Left ventricle myocardium inferior (tissue), 1 donor: ENCODE data around the gene CWC27. TPM values are rescaled to one million over a fixed set of nuclear protein-coding genes. Genes with fewer than 3 reads are reported as not detected.
A peak's percentile ranks its signal among the peaks of the same experiment; 100 is the strongest.

Experiments used
- DNase-seq: peaks from one replicate; pipeline ENCODE4 v3.0.0-alpha.2; 2020
- H3K27ac ChIP-seq: fragments of 200-600 bp; replicated peaks from 2 replicates; pipeline ENCODE4 v1.8.0; 2021
- H3K27me3 ChIP-seq: fragments of 200-600 bp; 2 replicates; pipeline ENCODE4 v1.8.0; 2021; ENCODE audit warnings: low read depth
- H3K36me3 ChIP-seq: fragments of 200-600 bp; 2 replicates; pipeline ENCODE4 v1.8.0; 2021
- H3K4me1 ChIP-seq: fragments of 200-600 bp; 2 replicates; pipeline ENCODE4 v1.8.0; 2021
- H3K4me3 ChIP-seq: fragments of 200-600 bp; 2 replicates; pipeline ENCODE4 v1.8.0; 2021; ENCODE audit warnings: mild to moderate bottlenecking, moderate library complexity
- H3K9me3 ChIP-seq: fragments of 200-600 bp; replicated peaks from 2 replicates; pipeline ENCODE4 v1.8.0; 2021
- intact Hi-C: fragments of 100-400 bp; cut with micrococcal nuclease; formaldehyde crosslinking; loops from one replicate; pipeline ENCODE4 v1.11.0; 2022
- total RNA-seq: library from RNA; stranded (reverse); fragmentation: NEBNext Ultra II Directional; extraction: Animal tissue kit (Norgen Biotek cat#: 25700); gene quantifications from one replicate; pipeline ENCODE4 v1.2.1, GENCODE V29; 2021
- TF ChIP-seq, protein P1 (sequence below): fragments of 200-600 bp; IDR thresholded peaks from 2 replicates; pipeline ENCODE4 v1.8.0; 2021; ENCODE audit warnings: antibody characterized with exemption, mild to moderate bottlenecking, borderline replicate concordance
- donor health status: DM: no; HTN: yes; CAD: no; lungs with severe emphysema.

CWC27 gene
- total RNA-seq, 1 donor from 2014 or later: 26.7 TPM

DNA sequence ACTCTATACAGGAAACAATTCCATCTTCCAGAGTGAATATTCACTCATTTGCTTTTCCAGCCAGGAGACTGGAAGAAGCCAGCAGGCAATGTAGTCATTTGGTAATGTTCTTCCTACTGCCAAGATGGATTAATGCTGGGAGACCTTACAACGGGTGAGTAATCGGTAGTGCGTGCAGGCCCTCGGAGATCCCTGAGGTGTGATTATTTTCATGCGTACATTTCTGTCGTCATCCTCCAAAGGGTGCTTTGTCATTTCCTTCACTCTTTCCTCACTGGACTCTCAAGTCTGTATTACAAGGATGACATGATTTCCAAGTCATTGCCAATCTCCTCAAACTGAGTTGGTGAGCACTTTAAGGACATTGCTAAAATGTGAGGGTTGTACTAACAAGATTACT, 263.5 kb downstream of the CWC27 start:
- no peak for DNase-seq
- TF ChIP-seq, protein P1, sequence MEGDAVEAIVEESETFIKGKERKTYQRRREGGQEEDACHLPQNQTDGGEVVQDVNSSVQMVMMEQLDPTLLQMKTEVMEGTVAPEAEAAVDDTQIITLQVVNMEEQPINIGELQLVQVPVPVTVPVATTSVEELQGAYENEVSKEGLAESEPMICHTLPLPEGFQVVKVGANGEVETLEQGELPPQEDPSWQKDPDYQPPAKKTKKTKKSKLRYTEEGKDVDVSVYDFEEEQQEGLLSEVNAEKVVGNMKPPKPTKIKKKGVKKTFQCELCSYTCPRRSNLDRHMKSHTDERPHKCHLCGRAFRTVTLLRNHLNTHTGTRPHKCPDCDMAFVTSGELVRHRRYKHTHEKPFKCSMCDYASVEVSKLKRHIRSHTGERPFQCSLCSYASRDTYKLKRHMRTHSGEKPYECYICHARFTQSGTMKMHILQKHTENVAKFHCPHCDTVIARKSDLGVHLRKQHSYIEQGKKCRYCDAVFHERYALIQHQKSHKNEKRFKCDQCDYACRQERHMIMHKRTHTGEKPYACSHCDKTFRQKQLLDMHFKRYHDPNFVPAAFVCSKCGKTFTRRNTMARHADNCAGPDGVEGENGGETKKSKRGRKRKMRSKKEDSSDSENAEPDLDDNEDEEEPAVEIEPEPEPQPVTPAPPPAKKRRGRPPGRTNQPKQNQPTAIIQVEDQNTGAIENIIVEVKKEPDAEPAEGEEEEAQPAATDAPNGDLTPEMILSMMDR: no peak
- no peak overlapping the region for H3K27ac ChIP-seq
- no peaks in the 10 kb centered on the region for H3K36me3 ChIP-seq
- H3K4me3 ChIP-seq: no peak overlapping the region
- no peaks in the 10 kb centered on the region for H3K27me3 ChIP-seq
- intact Hi-C loops: loop anchor here (10.0 kb wide), 1 partner anchor 217 kb away; no protein-coding TSS in a partner anchor
- no peaks in the 10 kb centered on the region for H3K9me3 ChIP-seq
- peaks cover 30% of the 10 kb centered on the region for H3K4me1 ChIP-seq

DNA sequence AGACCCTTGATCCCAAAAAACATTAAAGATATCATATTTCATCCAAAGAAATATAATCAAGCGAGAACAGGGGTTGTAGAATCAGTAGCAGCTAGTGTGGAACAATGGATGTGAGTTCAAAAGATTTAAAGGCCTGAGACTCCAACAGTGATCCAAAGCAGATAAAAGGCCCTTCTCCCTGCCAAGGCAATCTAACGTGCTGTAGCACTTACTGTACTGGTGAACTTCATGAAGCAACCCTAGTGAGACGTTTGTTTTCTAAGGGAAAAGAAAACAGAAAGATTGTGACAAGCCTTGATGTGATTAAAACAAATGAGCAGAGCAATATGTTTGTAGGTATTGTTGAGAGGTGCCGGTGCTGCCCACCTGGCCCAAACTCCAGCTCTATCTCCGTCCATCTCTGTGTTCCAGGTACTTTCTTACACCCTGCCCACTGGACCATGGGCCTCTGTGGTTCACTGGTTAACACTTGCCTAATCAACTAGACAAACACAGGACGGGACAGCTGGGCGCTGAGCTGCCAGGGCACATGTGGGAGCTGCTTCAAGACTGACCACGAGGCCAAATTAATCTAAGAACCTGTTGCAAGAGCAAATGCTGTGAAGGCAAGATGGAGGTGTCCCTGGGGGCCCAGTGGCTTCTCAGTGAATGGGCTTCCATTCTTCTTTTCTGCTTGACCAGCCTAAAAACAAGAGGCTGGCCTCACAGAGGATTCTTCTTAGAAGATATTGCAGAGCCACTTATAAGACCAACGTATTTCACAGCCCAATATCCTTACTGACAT, 265.5 kb downstream of the CWC27 start:
- Histone ChIP-seq H3K27me3 (no peaks in the 10 kb centered on the region), H3K4me1 (peaks cover 50% of the 10 kb centered on the region), H3K9me3 (no peaks in the 10 kb centered on the region), H3K27ac (peak overlapping the region; percentile 98), H3K4me3 (no peak overlapping the region), H3K36me3 (no peaks in the 10 kb centered on the region)
- TF ChIP-seq, protein P1: no peak
- intact Hi-C loops: loop anchor here (10.0 kb wide), 1 partner anchor 219 kb away; no protein-coding TSS in a partner anchor
- no peak for DNase-seq

DNA sequence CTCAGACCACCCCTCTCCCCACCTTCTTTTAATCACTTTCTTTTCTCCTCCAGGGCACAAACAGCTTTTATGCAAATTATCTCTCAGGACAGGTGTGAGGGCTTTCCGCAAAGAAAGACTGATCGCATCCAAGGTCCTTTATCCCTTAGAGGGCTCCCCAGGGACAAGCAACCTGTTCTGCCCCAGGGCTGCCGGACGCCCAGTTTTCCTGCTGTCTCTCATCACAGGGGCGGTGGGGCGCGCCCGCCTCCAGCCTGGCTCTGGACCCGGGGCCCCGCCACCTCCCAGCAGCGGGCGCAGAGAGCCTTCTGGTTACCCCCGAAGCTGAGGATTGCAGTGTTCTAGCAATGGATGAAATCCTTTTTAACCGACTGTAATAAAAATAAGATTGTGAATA, 266.1 kb downstream of the CWC27 start:
- no peaks in the 10 kb centered on the region for H3K9me3 ChIP-seq
- H3K27ac ChIP-seq: peak overlapping the region; percentile 98
- peak; percentile 19 for DNase-seq
- H3K4me1 ChIP-seq: peaks cover 50% of the 10 kb centered on the region
- H3K4me3 ChIP-seq: peak overlapping the region; percentile 86
- TF ChIP-seq, protein P1: no peak
- no peaks in the 10 kb centered on the region for H3K27me3 ChIP-seq
- intact Hi-C loops: loop anchor here (10.0 kb wide), 1 partner anchor 220 kb away; no protein-coding TSS in a partner anchor
- H3K36me3 ChIP-seq: no peaks in the 10 kb centered on the region

DNA sequence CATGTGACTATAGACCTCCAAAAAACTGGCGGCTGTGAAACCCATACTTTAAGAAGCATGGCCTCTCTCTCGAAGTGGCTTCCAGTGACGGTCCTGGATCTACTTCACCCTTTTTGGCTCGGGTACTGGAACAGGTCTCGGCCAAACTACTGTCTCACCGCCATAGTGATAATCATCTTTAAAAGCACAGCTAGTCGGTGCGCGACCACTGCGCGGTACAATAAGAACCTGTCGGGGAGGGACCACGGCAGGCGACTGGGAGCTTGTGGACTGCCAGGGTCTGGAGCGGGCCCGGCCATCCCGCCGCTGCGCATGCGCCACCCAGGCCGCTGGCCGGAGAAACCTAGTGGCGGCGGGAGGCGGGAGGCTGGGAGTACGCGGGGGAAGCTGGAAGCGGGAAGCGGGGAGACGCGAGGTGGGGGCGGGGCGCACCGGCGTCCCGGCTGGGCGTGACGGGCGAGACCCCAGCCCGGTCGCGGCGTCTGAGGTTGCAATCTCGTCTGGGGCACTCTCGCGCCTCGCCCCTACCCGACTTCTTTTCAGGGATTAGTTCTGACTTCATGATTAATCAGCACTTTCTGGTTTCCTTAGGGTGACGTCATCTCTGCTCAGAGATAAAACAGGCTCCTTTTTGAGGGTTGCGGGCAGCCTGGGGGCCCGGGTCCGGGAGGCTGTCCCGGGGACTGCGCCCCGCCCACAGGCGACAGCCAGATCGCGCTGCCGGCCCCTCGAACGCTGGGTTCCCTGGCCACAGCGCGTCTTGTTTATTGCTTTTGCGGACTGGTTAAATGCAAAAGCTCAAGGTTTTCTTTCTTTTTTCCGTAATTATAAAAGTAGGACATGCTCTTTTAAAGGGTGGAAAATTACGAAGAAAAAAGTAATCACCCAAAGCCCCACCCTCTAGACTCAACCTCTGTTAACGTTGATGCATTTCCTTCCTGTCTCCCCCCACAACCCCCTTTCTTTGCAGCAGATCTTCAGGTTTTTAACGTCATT, 266.8 kb downstream of the CWC27 start:
- H3K27ac ChIP-seq: peak overlapping the region; percentile 98
- DNase-seq: peak; percentile 90
- no peaks in the 10 kb centered on the region for H3K36me3 ChIP-seq
- H3K9me3 ChIP-seq: no peaks in the 10 kb centered on the region
- H3K4me3 ChIP-seq: peak overlapping the region; percentile 86
- intact Hi-C loops: loop anchor here (10.0 kb wide), 1 partner anchor 221 kb away; no protein-coding TSS in a partner anchor
- TF ChIP-seq, protein P1: peak; percentile 40
- peaks cover 52% of the 10 kb centered on the region for H3K4me1 ChIP-seq
- no peaks in the 10 kb centered on the region for H3K27me3 ChIP-seq
